Ovary (tissue), 9 donors: ENCODE results near the gene SDK1. TPM values are rescaled to one million over a fixed set of nuclear protein-coding genes. Genes with fewer than 3 reads are reported as not detected.

Experiments
- DNase-seq, 5 donors: peaks; one replicate each; pipeline ENCODE4 v3.0.0-alpha.2; 2019 to 2020
- H3K27ac ChIP-seq, 2 donors: fragments of 200-600 bp; one replicate each; pipeline versions ENCODE4 v1.5.1 to v1.8.0; 2019 to 2022
- H3K27me3 ChIP-seq: fragments of 200-600 bp; one replicate; pipeline ENCODE4 v1.8.0; 2022
- H3K36me3 ChIP-seq: fragments of 200-600 bp; sonication (generic); one replicate; pipeline ENCODE4 v1.5.1; 2019
- H3K4me1 ChIP-seq: one replicate; pipeline ENCODE4 v1.8.1; 2013; ENCODE audit warnings: mild to moderate bottlenecking, moderate library complexity; ENCODE audit not compliant: insufficient read depth
- H3K4me3 ChIP-seq: fragments of 200-600 bp; sonication (generic); one replicate; pipeline ENCODE4 v1.5.1; 2017
- H3K9me3 ChIP-seq, 2 donors: fragments of 200-600 bp in 1 of 2; sonication (generic) in 1 of 2; one replicate each; pipeline versions ENCODE4 v1.5.1 to v1.8.1; 2013 to 2019; ENCODE audit warnings: mild to moderate bottlenecking in 1 of 2, moderate library complexity in 1 of 2
- CTCF ChIP-seq, 3 donors: fragments of 450-650 bp in 2 of 3; fragments of 200-600 bp in 1 of 3; IDR thresholded peaks; one replicate each; pipeline versions ENCODE4 v1.5.1 to v1.8.0; 2016 to 2022; ENCODE audit warnings: antibody characterized with exemption in 3 of 3, mild to moderate bottlenecking in 1 of 3
- EP300 ChIP-seq: sonication (generic); formaldehyde crosslinking; IDR thresholded peaks from one replicate; pipeline ENCODE4 v1.6.1; 2017; ENCODE audit warnings: antibody characterized with exemption
- POLR2A ChIP-seq: fragments of 450-650 bp; IDR thresholded peaks from one replicate; pipeline ENCODE4 v1.6.1; 2017; ENCODE audit warnings: antibody characterized with exemption, mild to moderate bottlenecking, moderate library complexity
- WGBS, 3 donors: extraction: QIAGEN DNeasy Blood & Tissue Kit in 1 of 3; methylation state at CpG; one replicate each; pipeline versions ENCODE4 v1.1.5 to v1.1.7; 2013 to 2017; 5-methylcytosine and 5-hydroxymethylcytosine counted together
- intact Hi-C, 4 donors: fragments of 100-400 bp; cut with DNase I; formaldehyde crosslinking; loops; one replicate each; pipeline versions ENCODE4 v1.11.0 to v1.15.1; 2022 to 2023
- polyA plus RNA-seq, 2 donors: library from polyadenylated mRNA; stranded (reverse); fragments of 200-250 nt in 1 of 2; fragments of 350-450 nt in 1 of 2; fragmentation: Illumina TruSeq in 1 of 2; extraction: RNeasy Lipid Tissue Mini Kit (QIAGEN cat#74804) in 1 of 2; gene quantifications; one replicate each; pipeline ENCODE4 v1.2.3, GENCODE V29; 2013 to 2014
- total RNA-seq, 7 donors: library from RNA; depleted of rRNA in 2 of 7; stranded (reverse); fragments of >200 nt in 2 of 7; fragmentation: NEBNext Ultra II Directional in 3 of 7; extraction: Animal tissue kit (Norgen Biotek cat#: 25700) in 3 of 7; gene quantifications; one replicate each; pipeline versions ENCODE4 v1.1.0 to v1.2.4, GENCODE V29; 2016 to 2023
- donor health status: DM: no; HTN: no; CAD: no; lungs with moderate emphysema.
- donor health status: DM: no; HTN: no; CAD: no.
- donor health status: Bipolar disorder and iron deficiency.
- donor health status: DM: yes; HTN: yes; CAD: no.
- donor health status: DM: no; HTN: no; CAD: no.
- donor health status: DM: yes; HTN: yes; CAD: no.

SDK1 gene
- total and polyA plus RNA-seq, 9 donors = 1.2 to 13.3 (median 4.4) TPM

- no peak for DNase-seq
- 83 to 89% (median 88%) methylated on average over 20 of the region's 20 CpGs for WGBS, 3 donors
- TF ChIP-seq EP300 (no peak), CTCF (IDR thresholded peaks at IDR 0.05) (no peak), POLR2A (no peak)
- Histone ChIP-seq H3K9me3 (no peaks in the 10 kb centered on the region), H3K27me3 (no peaks in the 10 kb centered on the region), H3K4me3 (no peak overlapping the region), H3K27ac (no peak overlapping the region), H3K4me1 (no peaks in the 10 kb centered on the region), H3K36me3 (no peaks in the 10 kb centered on the region)
- intact Hi-C loops = no loop called here
Observed at GRCh38 chr7:4072161-4072925, 771.3 kb downstream of the SDK1 start.

DNA sequence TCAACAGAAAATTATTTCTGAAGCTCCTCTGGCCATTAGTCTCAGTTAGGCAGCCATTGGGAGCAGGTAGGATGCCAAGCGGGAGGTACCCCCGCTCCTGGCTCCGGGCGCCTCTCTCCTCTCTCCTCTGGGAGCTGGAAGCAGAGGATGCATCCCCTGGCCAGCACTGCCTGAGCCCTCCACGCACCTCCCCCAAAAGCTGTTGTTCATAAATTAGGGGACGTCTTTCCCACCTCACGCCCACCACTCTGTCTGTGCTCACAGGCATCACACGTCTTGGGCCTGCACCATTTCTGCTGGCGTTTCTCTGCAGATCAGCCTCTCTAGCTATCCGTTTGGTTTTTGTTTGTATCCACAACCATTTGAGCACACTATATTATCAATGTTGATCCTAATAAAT lies 772.0 kb downstream of the SDK1 start:
- Histone ChIP-seq H3K4me3 (no peak overlapping the region), H3K9me3 (no peaks in the 10 kb centered on the region), H3K27ac (no peak overlapping the region), H3K27me3 (no peaks in the 10 kb centered on the region), H3K4me1 (no peaks in the 10 kb centered on the region), H3K36me3 (no peaks in the 10 kb centered on the region)
- TF ChIP-seq EP300 = no peak
- TF ChIP-seq POLR2A = no peak
- no peak for TF ChIP-seq CTCF (IDR thresholded peaks at IDR 0.05)
- DNase-seq = no peak
- WGBS, 3 donors = 54 to 69% (median 68%) methylated on average over 10 of the region's 10 CpGs
- intact Hi-C loops = no loop called here

DNA sequence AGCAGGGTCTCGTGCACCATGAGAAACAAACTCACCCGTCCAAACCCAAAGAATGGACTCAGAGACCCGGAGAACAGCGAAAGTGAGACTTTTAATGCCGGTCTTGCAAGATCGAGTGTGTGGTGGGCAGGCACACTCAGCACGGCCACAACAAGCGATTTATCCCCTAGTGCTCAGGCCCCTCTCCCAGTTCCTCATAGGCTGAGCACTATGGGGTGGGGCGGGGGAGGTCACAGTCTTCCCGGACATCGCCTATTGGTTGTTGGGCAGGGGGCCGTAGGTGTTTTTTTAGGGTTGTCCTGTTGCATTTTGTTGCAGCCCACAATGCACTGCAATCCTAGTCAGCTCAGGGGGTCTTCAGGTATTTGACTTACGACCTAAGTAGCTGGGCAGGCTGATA lies 772.7 kb downstream of the SDK1 start:
- WGBS, 3 donors = 75 to 84% (median 80%) methylated on average over 13 of the region's 13 CpGs
- Histone ChIP-seq H3K36me3 (no peaks in the 10 kb centered on the region), H3K27ac (no peak overlapping the region), H3K4me3 (no peak overlapping the region), H3K27me3 (no peaks in the 10 kb centered on the region), H3K9me3 (no peaks in the 10 kb centered on the region), H3K4me1 (no peaks in the 10 kb centered on the region)
- TF ChIP-seq CTCF (IDR thresholded peaks at IDR 0.05) (no peak), EP300 (no peak), POLR2A (no peak)
- intact Hi-C loops = no loop called here
- DNase-seq = no peak

- DNase-seq = no peak
- H3K4me3 ChIP-seq = no peak overlapping the region
- H3K9me3 ChIP-seq = no peaks in the 10 kb centered on the region
- no peaks in the 10 kb centered on the region for H3K36me3 ChIP-seq
- TF ChIP-seq CTCF (IDR thresholded peaks at IDR 0.05) = no peak
- no peak for TF ChIP-seq EP300
- no peak for TF ChIP-seq POLR2A
- intact Hi-C loops = no loop called here
- WGBS, 3 donors = 84 to 90% (median 86%) methylated on average over 8 of the region's 8 CpGs
- H3K27me3 ChIP-seq = no peaks in the 10 kb centered on the region
- H3K27ac ChIP-seq = no peak overlapping the region
- H3K4me1 ChIP-seq = no peaks in the 10 kb centered on the region
Observed at GRCh38 chr7:4074407-4074806, 773.4 kb downstream of the SDK1 start.
